Suppressor macrophage treated with lipopolysaccharide for 4 hours (primary cell): ENCODE data around the gene PIGN.

Source experiments
- DNase-seq: peaks from one replicate; pipeline ENCODE4 v3.0.0-alpha.2; 2020

Gene PIGN

DNA sequence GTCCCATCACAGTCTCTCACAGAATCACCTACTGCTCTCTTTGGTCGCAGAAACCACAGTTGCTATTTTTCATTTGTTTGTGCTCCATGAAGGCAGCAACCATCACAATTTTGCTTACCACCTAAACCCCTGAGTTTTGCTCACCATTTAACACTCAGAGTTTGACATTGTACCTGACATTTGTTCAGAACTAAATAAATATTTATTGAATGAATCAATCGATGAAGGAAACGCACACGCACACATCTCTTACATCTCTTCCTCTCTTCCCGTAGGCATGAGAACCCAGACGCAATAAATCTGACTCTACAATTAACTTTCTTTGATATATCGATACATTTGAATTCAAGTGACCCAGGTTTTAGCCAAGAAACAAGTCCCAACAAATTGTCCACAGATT, 188.5 kb downstream of the PIGN start:
- no peak for DNase-seq

DNA sequence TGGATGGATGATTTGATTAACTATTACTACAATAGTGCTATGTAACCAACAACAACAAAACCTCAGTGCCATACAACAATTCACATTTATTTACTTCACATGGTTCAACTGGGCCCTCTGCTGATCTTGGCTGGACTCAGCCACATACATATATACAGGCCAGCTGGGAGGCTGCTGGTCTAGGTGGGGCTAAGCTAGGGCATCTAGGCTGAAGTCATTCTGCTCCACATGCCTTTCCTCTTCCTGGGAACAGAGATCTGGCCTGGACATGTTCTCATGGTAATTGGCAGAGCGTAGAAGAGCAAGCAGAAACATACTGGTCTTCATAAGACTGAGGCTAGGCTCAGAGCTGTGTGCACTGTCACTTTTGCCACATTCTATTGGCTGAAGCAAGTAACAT, 191.2 kb downstream of the PIGN start:
- no peak for DNase-seq

DNA sequence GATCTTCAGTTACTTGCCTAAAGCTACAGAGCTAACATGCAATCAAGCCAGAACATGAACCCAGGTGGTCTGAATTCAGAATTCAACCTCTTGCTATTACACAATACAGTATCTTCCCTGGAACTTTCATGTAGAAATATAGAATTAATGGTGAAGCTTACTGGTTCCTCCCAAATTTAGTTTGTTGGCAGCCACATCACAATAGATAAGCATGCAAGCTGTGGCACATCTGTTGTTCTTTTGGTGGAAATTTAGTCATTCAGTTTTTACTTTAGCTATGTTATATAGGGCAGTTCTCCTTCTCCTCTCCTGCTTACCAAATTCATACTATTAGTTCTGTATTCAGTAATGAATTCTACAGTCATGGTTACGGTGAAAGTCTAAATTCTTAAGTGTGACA, 193.0 kb downstream of the PIGN start:
- DNase-seq = no peak

DNA sequence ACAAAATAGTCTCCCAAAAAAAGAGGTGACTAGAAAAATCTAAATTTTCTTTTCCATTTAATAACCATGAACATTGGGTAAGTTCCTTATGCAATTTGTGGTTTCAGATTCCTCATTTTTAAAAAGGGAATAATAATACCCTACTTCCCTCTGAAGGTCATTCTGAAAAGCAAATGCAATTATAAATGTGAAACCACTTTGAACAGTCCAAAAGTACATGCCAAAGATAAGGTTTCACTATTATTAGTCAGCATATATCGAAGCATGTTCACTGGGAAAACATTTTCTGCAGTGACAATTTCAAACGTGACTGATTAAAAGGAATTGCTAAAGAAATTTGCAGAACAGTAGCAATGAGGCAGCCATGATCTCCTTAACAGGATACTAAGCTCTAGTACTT, 193.9 kb downstream of the PIGN start:
- DNase-seq = peak; percentile 89

DNA sequence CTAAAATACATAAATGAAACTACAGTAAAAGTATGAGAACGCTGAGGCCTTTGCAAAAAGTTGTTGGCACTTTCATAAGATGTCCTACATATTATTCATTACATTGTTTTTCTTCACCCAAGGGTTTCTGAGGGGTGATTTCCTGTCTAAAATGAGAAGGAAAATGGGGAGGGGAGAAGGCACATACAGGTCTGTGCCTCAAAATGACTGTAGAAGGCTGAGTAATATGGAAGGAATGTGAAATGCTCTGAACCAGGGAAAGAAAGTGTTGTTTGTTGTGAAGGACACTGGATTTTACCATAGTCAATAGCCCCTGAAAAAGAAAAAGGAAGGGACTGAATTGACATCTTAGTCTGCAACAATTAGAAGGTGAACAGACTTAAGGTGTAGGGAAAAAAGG, 194.6 kb downstream of the PIGN start:
- no peak for DNase-seq

DNA sequence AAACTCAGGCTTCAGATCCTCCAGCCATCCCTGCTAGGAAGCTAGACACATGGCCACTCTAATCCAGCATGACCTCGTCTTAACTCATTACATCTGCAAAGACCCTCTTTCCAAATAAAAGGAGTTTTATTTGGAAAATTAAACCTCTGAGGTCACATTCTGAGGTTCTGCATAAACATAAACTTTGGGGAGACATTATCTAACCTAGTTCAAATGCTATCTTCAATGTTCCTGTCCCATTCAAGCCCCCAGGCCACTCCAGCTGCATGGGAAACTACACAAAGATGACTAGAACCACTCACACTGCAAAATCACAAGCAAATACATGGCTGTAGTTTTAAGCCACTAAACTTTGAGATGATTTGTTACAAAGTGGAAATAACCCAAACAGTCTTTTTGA, 195.0 kb downstream of the PIGN start:
- DNase-seq = no peak

DNA sequence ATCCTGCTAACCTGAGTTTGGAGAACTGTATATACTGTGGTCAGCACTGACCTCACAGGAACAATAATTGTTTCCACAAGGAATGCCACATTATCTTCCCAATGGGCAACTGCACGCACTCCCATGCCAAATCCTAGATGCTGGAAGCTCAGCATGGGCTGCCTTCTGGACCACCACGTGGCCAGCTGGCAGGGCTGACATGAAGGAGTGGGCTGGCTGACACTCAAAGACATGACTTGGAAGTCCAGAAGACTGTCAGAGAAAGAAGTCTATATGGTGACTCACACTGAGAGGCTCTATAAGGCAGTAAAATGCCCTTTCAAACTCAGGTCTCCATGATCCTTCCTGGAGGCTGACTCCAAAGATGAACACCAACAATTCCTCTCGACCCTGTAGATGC, 195.7 kb downstream of the PIGN start:
- peak; percentile 43 for DNase-seq
